Measurements from ENCODE around the gene MLYCD.

The MLYCD gene

DNA sequence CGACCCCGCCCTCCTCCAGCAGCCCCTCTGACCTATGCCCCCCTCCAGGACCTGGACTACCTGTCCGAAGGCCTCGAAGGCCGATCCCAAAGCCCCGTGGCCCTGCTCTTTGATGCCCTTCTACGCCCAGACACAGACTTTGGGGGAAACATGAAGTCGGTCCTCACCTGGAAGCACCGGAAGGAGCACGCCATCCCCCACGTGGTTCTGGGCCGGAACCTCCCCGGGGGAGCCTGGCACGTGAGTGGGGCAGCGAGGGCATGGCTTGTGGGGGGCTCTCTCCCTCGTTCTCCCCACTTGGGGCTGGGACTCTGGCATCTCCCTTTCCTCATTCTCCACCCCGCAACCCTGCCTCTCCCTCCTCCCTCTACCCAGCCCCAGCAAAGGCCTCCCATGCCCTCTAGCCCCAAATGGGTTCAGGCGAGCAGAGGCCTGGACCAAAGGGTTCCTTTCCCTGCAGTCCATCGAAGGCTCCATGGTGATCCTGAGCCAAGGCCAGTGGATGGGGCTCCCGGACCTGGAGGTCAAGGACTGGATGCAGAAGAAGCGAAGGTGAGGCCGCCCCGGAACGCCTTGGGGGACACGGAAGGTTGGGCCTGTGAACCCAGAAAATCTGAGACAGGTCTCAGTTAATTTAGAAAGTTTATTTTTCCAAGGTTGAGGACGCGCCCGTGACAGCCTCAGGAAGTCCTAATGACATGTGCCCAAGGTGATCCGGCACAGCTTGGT is 61.8 kb downstream of the MLYCD start:
- H3K14ac ChIP-seq (ENCODE audit: low read length in 2 of 2) = no peak overlapping the region
- no peak overlapping the region for H2BK12ac ChIP-seq (ENCODE audit: low read length in 2 of 2)
- no peak overlapping the region for H3K9ac ChIP-seq (ENCODE audit: low read length)
- no peak overlapping the region for H2AFZ ChIP-seq (ENCODE audit: low read depth, low read length)
- no peak overlapping the region for H3K4me2 ChIP-seq (ENCODE audit: low read length, poor library complexity, severe bottlenecking)
- H3K27me3 ChIP-seq (ENCODE audit: control insufficient read depth in 1 of 2, insufficient read depth in 1 of 2, low read length in 2 of 2) = no peaks in the 10 kb centered on the region
- WGBS = 96% methylated on average over 29 of the region's 29 CpGs
- H3K79me1 ChIP-seq (replicated peaks; ENCODE audit: low read length, poor library complexity, severe bottlenecking) = peaks cover 4% of the 10 kb centered on the region
- H2BK15ac ChIP-seq (ENCODE audit: low read depth, poor library complexity, severe bottlenecking) = no peak overlapping the region
- no peak overlapping the region for H3K4ac ChIP-seq (ENCODE audit: low read depth in 1 of 2, low read length in 2 of 2)
- H2AK5ac ChIP-seq (ENCODE audit: low read length, severe bottlenecking) = no peak overlapping the region
- no peak overlapping the region for H3K27ac ChIP-seq (ENCODE audit: low read length, poor library complexity, severe bottlenecking)
- peaks cover 2% of the 10 kb centered on the region for H3K4me1 ChIP-seq (ENCODE audit: control insufficient read depth, insufficient read depth, low read depth, low read length)
- H2BK120ac ChIP-seq (ENCODE audit: low read depth, low read length) = no peak overlapping the region
- no peak overlapping the region for H3K18ac ChIP-seq (ENCODE audit: low read depth in 1 of 2, low read length in 2 of 2)
- no peak overlapping the region for H3K4me3 ChIP-seq (ENCODE audit: insufficient read depth in 1 of 2, low read depth in 1 of 2, low read length in 2 of 2)
- no peak for DNase-seq
- H3K9me3 ChIP-seq (ENCODE audit: control insufficient read depth, low read length) = no peaks in the 10 kb centered on the region
- no peak overlapping the region for H4K91ac ChIP-seq (ENCODE audit: low read length)
- H3K36me3 ChIP-seq (ENCODE audit: control insufficient read depth in 1 of 2, insufficient read depth in 2 of 2, low read depth in 1 of 2, low read length in 2 of 2) = peaks cover 52 to 60% of the 10 kb centered on the region in 2 experiments
- no peak overlapping the region for H2BK5ac ChIP-seq (ENCODE audit: low read depth, low read length, poor library complexity, severe bottlenecking)
- H4K8ac ChIP-seq (ENCODE audit: low read length) = no peak overlapping the region
- no peak overlapping the region for H3K23ac ChIP-seq (ENCODE audit: low read length in 2 of 2)

DNA sequence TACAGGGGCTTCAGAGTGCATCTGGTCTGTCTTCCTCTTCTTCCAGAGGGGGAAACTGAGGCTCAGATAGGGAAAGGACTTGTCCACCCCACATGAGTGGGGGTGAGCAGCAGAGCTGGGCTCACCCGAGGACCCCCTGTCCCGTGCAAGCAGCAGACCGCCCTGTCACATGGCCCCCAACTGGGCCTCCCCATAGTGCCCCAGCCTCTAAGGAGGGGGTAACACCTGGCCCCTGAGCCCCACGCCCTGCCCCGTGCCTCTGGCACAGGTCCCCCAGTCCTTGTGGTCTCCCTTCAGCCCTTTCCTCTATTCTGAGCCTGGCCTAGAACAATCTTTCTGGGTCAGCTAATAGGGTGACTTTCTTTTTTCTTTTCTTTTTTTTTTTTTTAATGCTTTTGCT is 62.7 kb downstream of the MLYCD start:
- DNase-seq = no peak
- Histone ChIP-seq H3K4me3 (ENCODE audit: insufficient read depth in 1 of 2, low read depth in 1 of 2, low read length in 2 of 2) (no peak overlapping the region), H3K27ac (ENCODE audit: low read length, poor library complexity, severe bottlenecking) (no peak overlapping the region), H2BK120ac (ENCODE audit: low read depth, low read length) (no peak overlapping the region), H4K8ac (ENCODE audit: low read length) (no peak overlapping the region), H3K14ac (ENCODE audit: low read length in 2 of 2) (no peak overlapping the region), H2BK15ac (ENCODE audit: low read depth, poor library complexity, severe bottlenecking) (no peak overlapping the region), H2BK5ac (ENCODE audit: low read depth, low read length, poor library complexity, severe bottlenecking) (no peak overlapping the region), H3K4ac (ENCODE audit: low read depth in 1 of 2, low read length in 2 of 2) (no peak overlapping the region), H3K18ac (ENCODE audit: low read depth in 1 of 2, low read length in 2 of 2) (no peak overlapping the region), H2AFZ (ENCODE audit: low read depth, low read length) (no peak overlapping the region), H2BK12ac (ENCODE audit: low read length in 2 of 2) (no peak overlapping the region), H2AK5ac (ENCODE audit: low read length, severe bottlenecking) (no peak overlapping the region), H3K27me3 (ENCODE audit: control insufficient read depth in 1 of 2, insufficient read depth in 1 of 2, low read length in 2 of 2) (no peaks in the 10 kb centered on the region), H3K4me1 (ENCODE audit: control insufficient read depth, insufficient read depth, low read depth, low read length) (peaks cover 2% of the 10 kb centered on the region), H3K79me1 (replicated peaks; ENCODE audit: low read length, poor library complexity, severe bottlenecking) (peaks cover 2% of the 10 kb centered on the region), H3K23ac (ENCODE audit: low read length in 2 of 2) (no peak overlapping the region), H4K91ac (ENCODE audit: low read length) (no peak overlapping the region), H3K4me2 (ENCODE audit: low read length, poor library complexity, severe bottlenecking) (no peak overlapping the region), H3K9ac (ENCODE audit: low read length) (no peak overlapping the region), H3K36me3 (ENCODE audit: control insufficient read depth in 1 of 2, insufficient read depth in 2 of 2, low read depth in 1 of 2, low read length in 2 of 2) (peaks cover 53 to 65% of the 10 kb centered on the region in 2 experiments), H3K9me3 (ENCODE audit: control insufficient read depth, low read length) (no peaks in the 10 kb centered on the region)
- 88% methylated on average over 5 of the region's 5 CpGs for WGBS

DNA sequence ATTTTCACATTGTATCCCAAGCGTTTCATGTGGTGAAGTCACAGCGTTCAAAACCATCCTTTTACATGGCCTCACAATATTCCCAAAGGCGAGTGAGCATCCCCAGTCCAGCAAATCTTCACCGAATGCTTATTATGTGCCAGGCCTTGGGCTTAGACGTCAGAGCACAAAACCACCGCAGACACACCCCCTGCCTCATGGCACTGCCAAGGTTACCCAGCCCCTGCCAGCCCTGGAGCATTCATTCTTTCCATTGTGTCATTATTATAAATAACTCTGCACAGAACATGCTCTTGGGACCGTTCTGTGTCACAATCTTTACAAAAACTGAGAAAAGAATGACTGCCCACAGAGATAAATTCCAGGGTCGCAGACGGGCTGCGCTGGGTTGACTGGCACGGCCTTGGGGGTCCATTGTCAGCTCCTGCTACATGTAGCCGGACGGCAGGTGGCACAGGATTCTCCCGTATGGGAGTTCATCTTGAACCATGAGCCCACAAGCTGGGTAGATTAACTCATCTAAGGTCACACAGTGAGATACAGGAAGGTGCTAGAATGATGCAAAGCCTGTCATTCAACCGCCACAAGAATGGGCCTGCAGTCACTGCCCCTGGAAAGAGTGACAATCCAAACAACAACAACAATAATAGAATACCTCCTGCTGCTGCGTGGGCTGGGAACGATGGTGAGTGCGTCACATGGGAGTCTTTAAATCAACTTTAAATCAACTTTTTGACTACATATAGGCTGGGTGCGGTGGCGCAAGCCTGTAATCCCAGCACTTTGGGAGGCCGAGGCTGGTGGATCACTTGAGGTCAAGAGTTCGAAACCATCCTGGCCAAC is 64.6 kb downstream of the MLYCD start:
- no peaks in the 10 kb centered on the region for H3K4me1 ChIP-seq (ENCODE audit: control insufficient read depth, insufficient read depth, low read depth, low read length)
- no peak overlapping the region for H3K4me3 ChIP-seq (ENCODE audit: insufficient read depth in 1 of 2, low read depth in 1 of 2, low read length in 2 of 2)

DNA sequence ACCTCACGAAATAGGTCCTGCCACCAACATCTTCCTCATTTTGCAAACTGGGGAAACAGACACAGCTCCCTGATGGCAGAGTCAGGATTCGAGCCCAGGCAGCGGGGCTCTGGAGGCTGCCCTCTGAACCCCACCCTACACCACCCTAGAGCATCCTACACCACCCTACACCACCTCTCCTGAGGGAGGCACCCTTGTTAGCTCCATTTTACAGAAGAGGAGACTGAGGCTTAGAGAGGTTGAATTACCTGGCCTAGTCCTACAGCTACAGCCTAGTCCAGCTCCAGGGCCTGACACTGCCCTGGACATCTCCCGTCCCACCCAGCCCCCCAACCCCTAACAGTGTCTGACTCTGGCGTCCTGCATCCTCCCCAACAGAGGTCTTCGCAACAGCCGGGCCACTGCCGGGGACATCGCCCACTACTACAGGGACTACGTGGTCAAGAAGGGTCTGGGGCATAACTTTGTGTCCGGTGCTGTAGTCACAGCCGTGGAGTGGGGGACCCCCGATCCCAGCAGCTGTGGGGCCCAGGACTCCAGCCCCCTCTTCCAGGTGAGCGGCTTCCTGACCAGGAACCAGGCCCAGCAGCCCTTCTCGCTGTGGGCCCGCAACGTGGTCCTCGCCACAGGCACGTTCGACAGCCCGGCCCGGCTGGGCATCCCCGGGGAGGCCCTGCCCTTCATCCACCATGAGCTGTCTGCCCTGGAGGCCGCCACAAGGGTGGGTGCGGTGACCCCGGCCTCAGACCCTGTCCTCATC is 65.9 kb downstream of the MLYCD start:
- peaks cover 7% of the 10 kb centered on the region for H3K4me1 ChIP-seq (ENCODE audit: control insufficient read depth, insufficient read depth, low read depth, low read length)
- no peak overlapping the region for H4K91ac ChIP-seq (ENCODE audit: low read length)
- no peak overlapping the region for H2BK5ac ChIP-seq (ENCODE audit: low read depth, low read length, poor library complexity, severe bottlenecking)
- no peak overlapping the region for H3K4ac ChIP-seq (ENCODE audit: low read depth in 1 of 2, low read length in 2 of 2)
- H3K36me3 ChIP-seq (ENCODE audit: control insufficient read depth in 1 of 2, insufficient read depth in 2 of 2, low read depth in 1 of 2, low read length in 2 of 2) = peaks cover 37 to 46% of the 10 kb centered on the region in 2 experiments
- no peak overlapping the region for H2AFZ ChIP-seq (ENCODE audit: low read depth, low read length)
- H2AK5ac ChIP-seq (ENCODE audit: low read length, severe bottlenecking) = no peak overlapping the region
- H3K27ac ChIP-seq (ENCODE audit: low read length, poor library complexity, severe bottlenecking) = no peak overlapping the region
- DNase-seq = no peak
- peaks cover 6 to 15% of the 10 kb centered on the region in 2 experiments for H3K27me3 ChIP-seq (ENCODE audit: control insufficient read depth in 1 of 2, insufficient read depth in 1 of 2, low read length in 2 of 2)
- H3K79me1 ChIP-seq (replicated peaks; ENCODE audit: low read length, poor library complexity, severe bottlenecking) = no peaks in the 10 kb centered on the region
- no peak overlapping the region for H3K23ac ChIP-seq (ENCODE audit: low read length in 2 of 2)
- no peak overlapping the region for H2BK12ac ChIP-seq (ENCODE audit: low read length in 2 of 2)
- WGBS = 97% methylated on average over 26 of the region's 26 CpGs
- H2BK15ac ChIP-seq (ENCODE audit: low read depth, poor library complexity, severe bottlenecking) = no peak overlapping the region
- H3K4me3 ChIP-seq (ENCODE audit: insufficient read depth in 1 of 2, low read depth in 1 of 2, low read length in 2 of 2) = no peak overlapping the region
- H4K8ac ChIP-seq (ENCODE audit: low read length) = no peak overlapping the region
- no peaks in the 10 kb centered on the region for H3K9me3 ChIP-seq (ENCODE audit: control insufficient read depth, low read length)
- no peak overlapping the region for H3K14ac ChIP-seq (ENCODE audit: low read length in 2 of 2)
- H3K4me2 ChIP-seq (ENCODE audit: low read length, poor library complexity, severe bottlenecking) = no peak overlapping the region
- no peak overlapping the region for H2BK120ac ChIP-seq (ENCODE audit: low read depth, low read length)
- H3K18ac ChIP-seq (ENCODE audit: low read depth in 1 of 2, low read length in 2 of 2) = no peak overlapping the region
- H3K9ac ChIP-seq (ENCODE audit: low read length) = no peak overlapping the region

More for the DNA sequence above, 64.6 kb downstream of the MLYCD start:
- Histone ChIP-seq H3K9me3 (ENCODE audit: control insufficient read depth, low read length) (no peaks in the 10 kb centered on the region), H3K36me3 (ENCODE audit: control insufficient read depth in 1 of 2, insufficient read depth in 2 of 2, low read depth in 1 of 2, low read length in 2 of 2) (peaks cover 48 to 59% of the 10 kb centered on the region in 2 experiments), H3K4ac (ENCODE audit: low read depth in 1 of 2, low read length in 2 of 2) (no peak overlapping the region), H2BK120ac (ENCODE audit: low read depth, low read length) (no peak overlapping the region), H2AK5ac (ENCODE audit: low read length, severe bottlenecking) (no peak overlapping the region), H3K4me2 (ENCODE audit: low read length, poor library complexity, severe bottlenecking) (no peak overlapping the region), H4K8ac (ENCODE audit: low read length) (no peak overlapping the region), H3K18ac (ENCODE audit: low read depth in 1 of 2, low read length in 2 of 2) (no peak overlapping the region), H3K14ac (ENCODE audit: low read length in 2 of 2) (no peak overlapping the region), H2BK5ac (ENCODE audit: low read depth, low read length, poor library complexity, severe bottlenecking) (no peak overlapping the region), H2BK15ac (ENCODE audit: low read depth, poor library complexity, severe bottlenecking) (no peak overlapping the region), H3K9ac (ENCODE audit: low read length) (no peak overlapping the region), H3K23ac (ENCODE audit: low read length in 2 of 2) (no peak overlapping the region), H4K91ac (ENCODE audit: low read length) (no peak overlapping the region), H3K27me3 (ENCODE audit: control insufficient read depth in 1 of 2, insufficient read depth in 1 of 2, low read length in 2 of 2) (peaks cover 0 to 4% of the 10 kb centered on the region in 2 experiments), H2AFZ (ENCODE audit: low read depth, low read length) (no peak overlapping the region), H3K79me1 (replicated peaks; ENCODE audit: low read length, poor library complexity, severe bottlenecking) (no peaks in the 10 kb centered on the region), H3K27ac (ENCODE audit: low read length, poor library complexity, severe bottlenecking) (no peak overlapping the region), H2BK12ac (ENCODE audit: low read length in 2 of 2) (no peak overlapping the region)
- WGBS = 94% methylated on average over 22 of the region's 22 CpGs
- DNase-seq = no peak
